GM23338 (cell line): Measurements from ENCODE around the gene MIS12. TPM values are rescaled to one million over a fixed set of nuclear protein-coding genes. Genes with fewer than 3 reads are reported as not detected.

Source experiments
- ATAC-seq: fragments of 200-7000 bp; cut with Tn5 transposase; 3 replicates; pipeline ENCODE4 v1.9.1; 2020
- DNase-seq: peaks from one replicate; pipeline ENCODE4 v3.0.0-alpha.2; 2015; ENCODE audit warnings: low spot score
- H2AFZ ChIP-seq: fragments of 200-600 bp; sonication (generic); 2 replicates; pipeline ENCODE4 v1.8.0; 2016; ENCODE audit warnings: antibody characterized with exemption, mild to moderate bottlenecking, moderate library complexity
- H3F3A ChIP-seq: fragments of 200-600 bp; sonication (generic); replicated peaks from 2 replicates; pipeline ENCODE4 v1.8.0; 2017; ENCODE audit warnings: antibody characterized with exemption, mixed run types, low read depth
- H3K27ac ChIP-seq: fragments of 200-600 bp; sonication (generic); 2 replicates; pipeline ENCODE4 v1.6.1; 2016; ENCODE audit warnings: low read depth
- H3K27me3 ChIP-seq: fragments of 200-600 bp; sonication (generic); 2 replicates; pipeline ENCODE4 v1.8.0; 2016; ENCODE audit warnings: mild to moderate bottlenecking, mixed run types, moderate library complexity; ENCODE audit not compliant: insufficient read depth
- H3K36me3 ChIP-seq: fragments of 200-600 bp; sonication (generic); 2 replicates; pipeline ENCODE4 v1.8.0; 2016; ENCODE audit warnings: mild to moderate bottlenecking; ENCODE audit not compliant: insufficient read depth
- H3K4me1 ChIP-seq: fragments of 200-600 bp; sonication (generic); 2 replicates; pipeline ENCODE4 v1.8.0; 2016; ENCODE audit warnings: mild to moderate bottlenecking, moderate library complexity; ENCODE audit not compliant: insufficient read depth
- H3K4me2 ChIP-seq: fragments of 200-600 bp; sonication (generic); 2 replicates; pipeline ENCODE4 v1.7.1; 2017; ENCODE audit warnings: mixed run types
- H3K4me3 ChIP-seq: fragments of 200-600 bp; sonication (generic); 2 replicates; pipeline ENCODE4 v1.6.1; 2016; ENCODE audit warnings: mixed run types
- H3K79me2 ChIP-seq: fragments of 200-600 bp; sonication (generic); replicated peaks from 2 replicates; pipeline ENCODE4 v1.8.0; 2017; ENCODE audit warnings: mild to moderate bottlenecking; ENCODE audit not compliant: insufficient read depth
- H3K9me2 ChIP-seq: fragments of 200-600 bp; sonication (generic); 2 replicates; pipeline ENCODE4 v1.8.0; 2017; ENCODE audit not compliant: insufficient read depth
- H4K20me1 ChIP-seq: fragments of 200-600 bp; sonication (generic); replicated peaks from 2 replicates; pipeline ENCODE4 v1.8.0; 2017; ENCODE audit warnings: mild to moderate bottlenecking; ENCODE audit not compliant: insufficient read depth
- H3K27ac Mint-ChIP-seq: 2 replicates; pipeline ENCODE4 v1.8.0; 2020; ENCODE audit warnings: inconsistent platforms, mild to moderate bottlenecking, moderate library complexity, mixed read lengths
- H3K27me3 Mint-ChIP-seq: 3 replicates; pipeline ENCODE4 v1.8.0; 2022; ENCODE audit warnings: low read depth, mild to moderate bottlenecking, moderate library complexity, mixed read lengths, inconsistent platforms; ENCODE audit not compliant: insufficient read depth, poor library complexity
- H3K36me3 Mint-ChIP-seq: 3 replicates; pipeline ENCODE4 v1.8.0; 2021; ENCODE audit warnings: low read depth, mild to moderate bottlenecking, inconsistent platforms, moderate library complexity, mixed read lengths
- H3K4me1 Mint-ChIP-seq: 3 replicates; pipeline ENCODE4 v1.8.0; 2020; ENCODE audit warnings: mild to moderate bottlenecking, inconsistent platforms, mixed read lengths
- H3K4me3 Mint-ChIP-seq: 3 replicates; pipeline ENCODE4 v1.8.0; 2021; ENCODE audit warnings: moderate library complexity, mild to moderate bottlenecking, inconsistent platforms, mixed read lengths
- H3K9me3 Mint-ChIP-seq: 3 replicates; pipeline ENCODE4 v1.8.0; 2020; ENCODE audit warnings: moderate library complexity, mild to moderate bottlenecking, inconsistent platforms, mixed read lengths
- EZH2 ChIP-seq: fragments of 200-600 bp; sonication (generic); IDR thresholded peaks from one replicate; pipeline ENCODE4 v1.8.0; 2017; ENCODE audit warnings: antibody characterized with exemption, mild to moderate bottlenecking, low read depth; ENCODE audit not compliant: unreplicated experiment
- EZH2phosphoT487 ChIP-seq: fragments of 200-600 bp; sonication (generic); IDR thresholded peaks from one replicate; pipeline ENCODE4 v1.8.1; 2018; ENCODE audit warnings: antibody characterized with exemption; ENCODE audit not compliant: unreplicated experiment
- JUNB ChIP-seq: IDR thresholded peaks from one replicate; pipeline ENCODE4 v1.6.1; 2016; ENCODE audit warnings: antibody characterized with exemption; ENCODE audit not compliant: unreplicated experiment
- NANOG ChIP-seq: IDR thresholded peaks from 2 replicates; pipeline ENCODE4 v1.6.1; 2016; ENCODE audit warnings: antibody characterized with exemption, borderline replicate concordance
- STAT1 ChIP-seq: IDR thresholded peaks from one replicate; pipeline ENCODE4 v1.6.1; 2016; ENCODE audit warnings: antibody characterized with exemption; ENCODE audit not compliant: unreplicated experiment
- ZNF331 ChIP-seq: fragments of 250-450 bp; sonication (Bioruptor Pico); IDR thresholded peaks from 2 replicates; pipeline ENCODE4 v1.5.0; 2020; ENCODE audit warnings: low read depth, mild to moderate bottlenecking, moderate library complexity
- polyA plus RNA-seq: library from polyadenylated mRNA; unstranded; fragments of >200 nt; fragmentation: Nextera tagmentation; extraction: Ambion mirVana; gene quantifications from 2 replicates; pipeline ENCODE4 v1.2.1, GENCODE V29; 2016
- total RNA-seq: library from RNA; depleted of rRNA; stranded (reverse); fragments of >200 nt; shearing (Covaris generic); gene quantifications from 2 replicates; pipeline ENCODE4 v1.2.3, GENCODE V29; 2014
- TF ChIP-seq, protein P1 (sequence below): fragments of 250-450 bp; sonication (Bioruptor Pico); IDR thresholded peaks from 2 replicates; pipeline ENCODE4 v1.5.0; 2020; ENCODE audit warnings: mild to moderate bottlenecking, moderate library complexity

Gene MIS12
- total and polyA plus RNA-seq, 2 experiments from 2014 or later: 14.0 to 22.8 TPM

DNA sequence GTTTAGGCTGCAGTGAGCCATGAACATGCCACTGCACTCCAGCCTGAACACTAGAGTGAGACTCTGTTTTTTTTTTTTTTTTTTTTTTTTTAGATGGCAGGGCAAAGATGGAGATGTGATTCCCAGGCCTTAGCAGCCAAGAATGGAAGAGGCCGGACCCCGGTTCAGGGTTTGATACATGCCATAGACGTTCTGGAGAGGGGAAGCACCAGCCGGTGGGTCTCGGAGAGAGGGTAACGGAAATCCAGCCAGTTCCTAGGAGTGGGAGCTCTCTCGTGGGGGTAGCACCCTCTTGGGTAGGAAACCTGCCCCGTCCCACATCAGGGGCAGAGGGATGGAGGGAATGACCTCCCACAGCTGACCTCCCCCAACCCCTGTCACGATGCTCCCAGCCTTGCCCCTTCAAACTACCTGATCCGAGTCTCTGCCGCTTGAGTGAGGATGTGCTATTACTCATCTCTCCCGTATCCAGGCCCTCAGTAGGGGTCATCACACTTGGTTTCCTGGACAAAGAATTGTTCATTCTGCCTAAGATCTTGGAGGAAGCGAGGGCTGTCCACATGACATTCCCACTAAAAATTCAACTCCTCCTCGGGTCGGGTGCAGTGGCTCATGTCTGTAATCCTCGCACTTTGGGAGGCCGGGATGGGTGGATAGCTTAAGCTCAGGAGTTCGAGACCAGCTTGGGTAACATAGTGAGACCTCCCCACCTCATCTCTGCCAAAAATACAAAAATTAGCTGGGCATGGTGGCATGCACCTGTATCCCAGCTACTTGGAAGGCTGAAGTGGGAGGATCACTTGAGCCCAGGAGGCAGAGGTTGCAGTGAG is 47.3 kb downstream of the MIS12 start:
- Histone ChIP-seq H2AFZ (no peak overlapping the region), H3K79me2 (no peaks in the 10 kb centered on the region), H4K20me1 (no peaks in the 10 kb centered on the region), H3K4me2 (no peak overlapping the region), H3K27ac (no peak overlapping the region), H3K4me1 (no peaks in the 10 kb centered on the region), H3K36me3 (no peaks in the 10 kb centered on the region), H3K4me3 (no peak overlapping the region), H3K9me2 (no peaks in the 10 kb centered on the region), H3K27me3 (no peaks in the 10 kb centered on the region), H3F3A (no peaks in the 10 kb centered on the region)
- TF ChIP-seq JUNB (no peak), STAT1 (no peak), NANOG (no peak), ZNF331 (CRISPR knock-in tag) (no peak)
- DNase-seq: no peak
- H3K4me1 Mint-ChIP-seq: no peaks in the 10 kb centered on the region; the same call in 2 of the 3 replicates
- no peaks in the 10 kb centered on the region for H3K36me3 Mint-ChIP-seq
- ATAC-seq: no peak
- H3K4me3 Mint-ChIP-seq: no peak overlapping the region
- H3K9me3 Mint-ChIP-seq: no peaks in the 10 kb centered on the region
- no peak overlapping the region for H3K27ac Mint-ChIP-seq
- peaks cover 2% of the 10 kb centered on the region for H3K27me3 Mint-ChIP-seq

DNA sequence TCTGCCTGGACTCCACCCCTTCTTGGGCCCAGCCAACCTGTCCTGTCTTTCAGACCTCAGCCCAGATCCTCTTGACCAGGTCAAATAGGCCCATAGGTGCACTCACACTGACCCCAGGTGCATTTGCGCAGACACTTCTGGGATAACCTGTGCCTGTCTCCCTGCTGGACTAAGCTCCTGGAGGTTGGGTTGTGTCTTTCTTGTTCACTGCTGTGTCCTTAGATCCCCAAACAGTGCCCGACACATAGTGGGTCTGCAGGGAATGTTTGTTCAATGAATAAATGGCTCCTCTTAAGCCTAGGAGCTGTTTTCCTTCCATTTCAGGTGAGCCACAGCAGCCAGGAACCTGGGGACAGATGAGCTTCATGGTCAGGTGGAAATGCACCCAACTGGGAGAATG is 49.1 kb downstream of the MIS12 start:
- Mint-ChIP-seq H3K9me3 (no peaks in the 10 kb centered on the region), H3K36me3 (no peaks in the 10 kb centered on the region), H3K27me3 (peaks cover 4% of the 10 kb centered on the region), H3K4me3 (no peak overlapping the region), H3K27ac (no peak overlapping the region), H3K4me1 (no peaks in the 10 kb centered on the region; the same call in 2 of the 3 replicates)
- Histone ChIP-seq H3K4me1 (no peaks in the 10 kb centered on the region), H3K79me2 (no peaks in the 10 kb centered on the region), H3K4me2 (no peak overlapping the region), H3K27me3 (no peaks in the 10 kb centered on the region), H3K27ac (no peak overlapping the region), H3K36me3 (no peaks in the 10 kb centered on the region), H4K20me1 (no peaks in the 10 kb centered on the region), H3K9me2 (no peaks in the 10 kb centered on the region), H2AFZ (no peak overlapping the region), H3K4me3 (no peak overlapping the region), H3F3A (no peaks in the 10 kb centered on the region)
- DNase-seq: no peak
- no peak for ATAC-seq
- TF ChIP-seq EZH2 (no peak), EZH2phosphoT487 (no peak), JUNB (no peak)
- TF ChIP-seq, protein P1, sequence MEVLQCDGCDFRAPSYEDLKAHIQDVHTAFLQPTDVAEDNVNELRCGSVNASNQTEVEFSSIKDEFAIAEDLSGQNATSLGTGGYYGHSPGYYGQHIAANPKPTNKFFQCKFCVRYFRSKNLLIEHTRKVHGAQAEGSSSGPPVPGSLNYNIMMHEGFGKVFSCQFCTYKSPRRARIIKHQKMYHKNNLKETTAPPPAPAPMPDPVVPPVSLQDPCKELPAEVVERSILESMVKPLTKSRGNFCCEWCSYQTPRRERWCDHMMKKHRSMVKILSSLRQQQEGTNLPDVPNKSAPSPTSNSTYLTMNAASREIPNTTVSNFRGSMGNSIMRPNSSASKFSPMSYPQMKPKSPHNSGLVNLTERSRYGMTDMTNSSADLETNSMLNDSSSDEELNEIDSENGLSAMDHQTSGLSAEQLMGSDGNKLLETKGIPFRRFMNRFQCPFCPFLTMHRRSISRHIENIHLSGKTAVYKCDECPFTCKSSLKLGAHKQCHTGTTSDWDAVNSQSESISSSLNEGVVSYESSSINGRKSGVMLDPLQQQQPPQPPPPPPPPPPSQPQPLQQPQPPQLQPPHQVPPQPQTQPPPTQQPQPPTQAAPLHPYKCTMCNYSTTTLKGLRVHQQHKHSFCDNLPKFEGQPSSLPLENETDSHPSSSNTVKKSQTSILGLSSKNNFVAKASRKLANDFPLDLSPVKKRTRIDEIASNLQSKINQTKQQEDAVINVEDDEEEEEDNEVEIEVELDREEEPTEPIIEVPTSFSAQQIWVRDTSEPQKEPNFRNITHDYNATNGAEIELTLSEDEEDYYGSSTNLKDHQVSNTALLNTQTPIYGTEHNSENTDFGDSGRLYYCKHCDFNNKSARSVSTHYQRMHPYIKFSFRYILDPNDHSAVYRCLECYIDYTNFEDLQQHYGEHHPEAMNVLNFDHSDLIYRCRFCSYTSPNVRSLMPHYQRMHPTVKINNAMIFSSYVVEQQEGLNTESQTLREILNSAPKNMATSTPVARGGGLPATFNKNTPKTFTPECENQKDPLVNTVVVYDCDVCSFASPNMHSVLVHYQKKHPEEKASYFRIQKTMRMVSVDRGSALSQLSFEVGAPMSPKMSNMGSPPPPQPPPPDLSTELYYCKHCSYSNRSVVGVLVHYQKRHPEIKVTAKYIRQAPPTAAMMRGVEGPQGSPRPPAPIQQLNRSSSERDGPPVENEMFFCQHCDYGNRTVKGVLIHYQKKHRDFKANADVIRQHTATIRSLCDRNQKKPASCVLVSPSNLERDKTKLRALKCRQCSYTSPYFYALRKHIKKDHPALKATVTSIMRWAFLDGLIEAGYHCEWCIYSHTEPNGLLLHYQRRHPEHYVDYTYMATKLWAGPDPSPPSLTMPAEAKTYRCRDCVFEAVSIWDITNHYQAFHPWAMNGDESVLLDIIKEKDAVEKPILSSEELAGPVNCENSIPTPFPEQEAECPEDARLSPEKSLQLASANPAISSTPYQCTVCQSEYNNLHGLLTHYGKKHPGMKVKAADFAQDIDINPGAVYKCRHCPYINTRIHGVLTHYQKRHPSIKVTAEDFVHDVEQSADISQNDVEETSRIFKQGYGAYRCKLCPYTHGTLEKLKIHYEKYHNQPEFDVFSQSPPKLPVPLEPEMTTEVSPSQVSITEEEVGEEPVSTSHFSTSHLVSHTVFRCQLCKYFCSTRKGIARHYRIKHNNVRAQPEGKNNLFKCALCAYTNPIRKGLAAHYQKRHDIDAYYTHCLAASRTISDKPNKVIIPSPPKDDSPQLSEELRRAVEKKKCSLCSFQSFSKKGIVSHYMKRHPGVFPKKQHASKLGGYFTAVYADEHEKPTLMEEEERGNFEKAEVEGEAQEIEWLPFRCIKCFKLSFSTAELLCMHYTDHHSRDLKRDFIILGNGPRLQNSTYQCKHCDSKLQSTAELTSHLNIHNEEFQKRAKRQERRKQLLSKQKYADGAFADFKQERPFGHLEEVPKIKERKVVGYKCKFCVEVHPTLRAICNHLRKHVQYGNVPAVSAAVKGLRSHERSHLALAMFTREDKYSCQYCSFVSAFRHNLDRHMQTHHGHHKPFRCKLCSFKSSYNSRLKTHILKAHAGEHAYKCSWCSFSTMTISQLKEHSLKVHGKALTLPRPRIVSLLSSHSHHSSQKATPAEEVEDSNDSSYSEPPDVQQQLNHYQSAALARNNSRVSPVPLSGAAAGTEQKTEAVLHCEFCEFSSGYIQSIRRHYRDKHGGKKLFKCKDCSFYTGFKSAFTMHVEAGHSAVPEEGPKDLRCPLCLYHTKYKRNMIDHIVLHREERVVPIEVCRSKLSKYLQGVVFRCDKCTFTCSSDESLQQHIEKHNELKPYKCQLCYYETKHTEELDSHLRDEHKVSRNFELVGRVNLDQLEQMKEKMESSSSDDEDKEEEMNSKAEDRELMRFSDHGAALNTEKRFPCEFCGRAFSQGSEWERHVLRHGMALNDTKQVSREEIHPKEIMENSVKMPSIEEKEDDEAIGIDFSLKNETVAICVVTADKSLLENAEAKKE (CRISPR knock-in tag): no peak
